GM12892 (cell line): ENCODE results near the gene NAALADL2.
"Not testable (repeated sequence)": the region's sequence is repeated elsewhere in the genome, so short reads cannot be mapped to it uniquely, and the experiment has no call there.

ENCODE experiments used
- POLR2A ChIP-seq: IDR thresholded peaks from 2 replicates; pipeline ENCODE4 v1.6.1; 2011; ENCODE audit warnings: low read depth, low read length, control low read depth
- POLR2AphosphoS5 ChIP-seq: IDR thresholded peaks from 2 replicates; pipeline ENCODE4 v1.6.1; 2011; ENCODE audit warnings: low read depth, low read length, control low read depth

DNA sequence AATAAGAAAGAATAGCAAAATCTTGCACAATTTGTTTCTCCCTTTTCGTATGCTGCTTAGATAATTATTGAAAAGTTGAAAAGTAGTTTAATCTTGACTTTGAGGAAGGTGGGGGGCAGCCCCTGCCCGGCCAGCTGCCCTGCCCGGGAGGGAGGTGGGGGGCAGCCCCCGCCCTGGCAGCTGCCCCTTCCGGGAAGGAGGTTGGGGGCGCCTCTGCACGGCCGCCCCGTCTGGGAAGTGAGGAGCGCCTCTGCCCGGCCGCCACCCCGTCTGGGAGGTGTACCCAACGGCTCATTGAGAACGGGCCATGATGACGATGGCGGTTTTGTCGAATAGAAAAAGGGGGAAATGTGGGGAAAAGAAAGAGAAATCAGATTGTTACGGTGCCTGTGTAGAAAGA, 228.0 kb downstream of the NAALADL2 start:
- TF ChIP-seq POLR2A, POLR2AphosphoS5: not testable (repeated sequence)
